GM12864 (cell line): ENCODE results near the gene ODF2.

Source experiments
- DNase-seq: peaks from one replicate; pipeline ENCODE4 v3.0.0-alpha.2; 2011; ENCODE audit warnings: low read depth
- H3K4me3 ChIP-seq: 2 replicates; pipeline ENCODE4 v1.5.1; 2011; ENCODE audit warnings: mild to moderate bottlenecking, low read depth, low read length, control low read depth
- CTCF ChIP-seq: IDR thresholded peaks from 2 replicates; pipeline ENCODE4 v1.5.1; 2011; ENCODE audit warnings: low read depth, mild to moderate bottlenecking, moderate library complexity, low read length, control low read depth, inconsistent platforms; ENCODE audit errors: missing control alignments

The ODF2 gene

GRCh38 chr9:128484686-128485413 is 29.0 kb downstream of the ODF2 start:
- H3K4me3 ChIP-seq = no peak overlapping the region
- TF ChIP-seq CTCF = no peak
- no peak for DNase-seq

GRCh38 chr9:128485414-128485855 is 29.6 kb downstream of the ODF2 start:
- no peak overlapping the region for H3K4me3 ChIP-seq
- TF ChIP-seq CTCF = no peak
- DNase-seq = no peak

- DNase-seq = no peak
- no peak overlapping the region for H3K4me3 ChIP-seq
- no peak for TF ChIP-seq CTCF
These were observed 30.4 kb downstream of the ODF2 start for GRCh38 chr9:128486201-128486600.

- no peak for DNase-seq
- no peak for TF ChIP-seq CTCF
- H3K4me3 ChIP-seq = no peak overlapping the region
These were observed 37.6 kb downstream of the ODF2 start for GRCh38 chr9:128493424-128493823.

GRCh38 chr9:128494108-128494745 is 38.4 kb downstream of the ODF2 start:
- no peak for DNase-seq
- TF ChIP-seq CTCF = no peak
- H3K4me3 ChIP-seq = no peak overlapping the region

- no peak overlapping the region for H3K4me3 ChIP-seq
- no peak for TF ChIP-seq CTCF
- DNase-seq = no peak
These were observed 38.9 kb downstream of the ODF2 start for GRCh38 chr9:128494746-128495129.

- no peak for TF ChIP-seq CTCF
- no peak overlapping the region for H3K4me3 ChIP-seq
- no peak for DNase-seq
These were observed 39.5 kb downstream of the ODF2 start for GRCh38 chr9:128495296-128495695.
